ENCODE measurements around the gene HOXC12.

HOXC12 gene

GRCh38 chr12:53956914-53957536 is 2.3 kb downstream of the HOXC12 start:
- no peak for DNase-seq

- DNase-seq: no peak
Observed at GRCh38 chr12:53958128-53958527, 3.4 kb downstream of the HOXC12 start.

- no peak for DNase-seq
Observed at GRCh38 chr12:53959314-53959713, 4.6 kb downstream of the HOXC12 start.

GRCh38 chr12:53960187-53961024 is 5.7 kb downstream of the HOXC12 start:
- no peak for DNase-seq

GRCh38 chr12:53961025-53961761 is 6.5 kb downstream of the HOXC12 start:
- no peak for DNase-seq

DNA sequence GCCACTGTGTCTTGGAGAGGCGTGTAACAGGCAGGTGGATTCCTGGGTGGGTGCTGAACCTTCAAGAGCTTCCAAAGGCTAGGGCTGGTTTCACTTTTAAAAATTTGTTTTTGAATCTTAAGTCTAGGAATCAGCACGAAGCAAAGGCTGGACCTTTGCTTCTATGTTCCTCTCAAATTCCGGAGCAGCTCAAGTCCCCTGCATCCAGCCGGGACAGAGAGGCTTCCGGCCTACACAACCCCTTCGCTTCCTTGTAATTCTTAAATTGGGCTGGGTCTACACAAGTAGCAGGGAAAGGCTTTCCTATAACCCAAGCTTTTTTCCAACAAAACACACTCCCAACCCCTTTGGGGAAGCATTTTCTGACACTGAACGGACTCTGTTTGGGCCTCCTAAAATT is 8.3 kb downstream of the HOXC12 start:
- DNase-seq: no peak

- no peak for DNase-seq
Observed at GRCh38 chr12:53963434-53964314, 9.0 kb downstream of the HOXC12 start.

GRCh38 chr12:53964315-53964713 is 9.6 kb downstream of the HOXC12 start:
- no peak for DNase-seq

GRCh38 chr12:53965281-53966084 is 10.8 kb downstream of the HOXC12 start:
- DNase-seq: no peak

GRCh38 chr12:53966085-53966384 is 11.3 kb downstream of the HOXC12 start:
- no peak for DNase-seq

- DNase-seq: no peak
Observed at GRCh38 chr12:53966385-53967133, 11.9 kb downstream of the HOXC12 start.

- no peak for DNase-seq
Observed at GRCh38 chr12:53967421-53967925, 12.8 kb downstream of the HOXC12 start.

DNA sequence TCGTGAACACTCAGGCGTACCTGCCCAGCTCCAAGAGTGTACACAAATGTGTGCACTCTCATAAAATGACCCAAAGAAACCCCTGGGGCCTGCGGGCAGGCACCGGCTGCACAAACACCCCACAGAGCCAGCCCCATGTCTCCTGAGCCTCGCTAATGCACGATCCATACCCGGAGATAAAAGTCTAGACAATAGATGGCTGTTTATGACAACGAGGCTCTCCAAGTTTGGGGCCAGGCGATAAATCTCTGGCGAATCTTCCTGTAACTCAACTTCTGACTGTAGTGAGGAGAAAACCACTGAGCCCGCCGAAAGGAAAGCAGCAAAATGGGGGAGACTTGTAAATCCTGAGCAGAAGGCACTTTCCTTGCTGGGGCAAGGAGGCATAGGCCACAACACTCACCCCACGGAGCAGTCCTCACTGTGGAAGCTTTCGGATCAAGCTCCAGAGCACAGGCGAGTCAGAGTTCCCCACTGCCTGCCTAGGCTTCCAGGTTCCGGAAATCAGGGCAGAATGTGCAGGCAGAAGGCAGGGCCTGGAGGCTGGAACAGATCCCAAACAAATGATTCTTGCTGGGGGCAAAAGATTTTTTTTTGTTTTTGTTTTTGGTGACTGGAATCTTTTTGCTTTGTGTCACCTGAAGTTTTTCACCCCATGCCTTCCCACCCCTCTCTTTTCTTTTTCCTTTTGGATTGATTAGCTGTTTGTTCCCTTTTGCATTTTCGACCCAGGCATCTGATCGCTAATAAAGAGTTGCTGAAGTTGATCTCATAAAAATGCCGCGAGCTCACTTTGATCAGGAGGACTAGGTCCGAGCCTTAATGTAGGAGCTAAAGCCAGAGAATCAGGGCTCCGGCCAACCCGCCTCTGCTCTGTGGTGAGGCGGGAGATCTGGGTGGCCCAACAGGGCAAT is 13.8 kb downstream of the HOXC12 start:
- DNase-seq: no peak

DNA sequence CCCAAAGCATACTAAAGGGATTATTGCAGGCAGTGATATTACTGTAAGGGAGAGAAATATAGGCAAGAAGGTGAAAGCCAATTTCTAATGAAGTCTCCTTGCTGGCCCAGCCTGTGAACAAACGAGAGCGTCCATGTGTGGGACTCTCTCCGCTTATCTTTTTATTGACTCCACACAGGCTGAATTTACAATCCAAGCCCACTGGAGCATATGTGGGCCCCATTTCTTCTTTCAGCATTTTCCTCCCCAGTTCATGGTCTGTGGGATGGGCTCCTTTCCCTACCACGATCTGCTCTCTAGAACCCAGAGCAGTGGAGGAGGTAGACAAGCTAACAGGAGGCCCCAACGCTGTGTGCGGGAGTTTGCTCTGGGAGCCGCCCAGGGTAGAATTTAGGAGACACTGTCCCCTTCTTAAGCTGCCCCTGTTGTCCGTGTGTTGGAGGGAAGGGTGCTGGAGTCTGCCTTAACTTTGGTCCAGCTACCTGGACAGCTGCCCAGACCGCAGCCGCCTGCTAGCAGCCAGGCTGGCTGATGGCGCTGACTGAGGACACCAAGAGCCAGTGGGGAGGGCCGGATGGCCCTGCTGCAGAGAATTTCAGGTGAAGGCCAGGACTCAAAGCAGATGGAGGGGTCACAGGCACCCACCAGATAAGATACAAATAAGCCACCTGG is 15.0 kb downstream of the HOXC12 start:
- no peak for DNase-seq

GRCh38 chr12:53970451-53970850 is 15.7 kb downstream of the HOXC12 start:
- DNase-seq: no peak

DNA sequence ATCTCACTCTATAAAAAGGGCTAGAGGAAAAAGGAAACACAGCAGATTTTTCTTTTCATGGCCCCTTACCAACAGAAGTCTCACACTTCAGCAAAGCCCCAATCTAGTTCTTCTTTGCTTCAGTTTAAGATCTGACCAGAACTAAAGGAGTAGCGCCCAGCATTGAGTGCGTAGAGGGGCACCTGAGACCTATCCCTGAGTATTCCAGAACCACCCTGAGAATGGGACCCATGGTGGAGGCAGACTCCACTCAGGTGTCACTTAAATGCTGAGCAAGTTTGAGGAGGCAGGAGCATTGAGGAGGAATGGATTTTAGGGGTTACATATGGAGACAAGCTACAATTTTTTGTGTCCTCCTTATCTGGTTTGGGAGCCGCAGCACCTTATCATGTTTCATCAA is 16.4 kb downstream of the HOXC12 start:
- no peak for DNase-seq

DNA sequence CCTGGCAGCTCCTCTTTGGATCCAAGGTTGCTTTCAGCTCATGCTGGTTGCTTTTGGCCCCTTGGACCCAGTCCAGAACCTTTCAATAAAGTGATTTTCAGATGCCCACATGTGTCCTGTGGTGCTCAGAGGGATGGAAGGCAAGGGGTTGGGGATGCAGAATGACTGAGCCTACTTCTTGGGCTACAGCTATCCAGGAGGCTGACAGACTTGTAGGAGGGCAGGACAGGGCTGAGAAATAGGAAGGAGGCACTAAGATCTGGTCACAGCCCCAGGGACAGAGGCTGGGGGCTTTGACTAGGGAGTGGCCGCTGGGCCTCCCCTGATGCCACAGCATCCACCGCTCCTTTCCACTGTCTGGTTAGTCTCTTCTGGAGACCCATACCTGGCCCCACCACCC is 17.0 kb downstream of the HOXC12 start:
- DNase-seq: no peak

- no peak for DNase-seq
Observed at GRCh38 chr12:53972152-53972702, 17.5 kb downstream of the HOXC12 start.

- no peak for DNase-seq
Observed at GRCh38 chr12:53972722-53973235, 18.1 kb downstream of the HOXC12 start, which contains the start of gene HOXC11. Gene HOXC11, plus strand, starts transcription at chr12:53973126. Its CDS starts 116 bp downstream, at chr12:53973242.

All from activated CD4-positive, alpha-beta T cell treated with anti-CD3 and anti-CD28 coated beads for 1 hour (primary cell).